Smooth muscle cell (in vitro differentiated cells): Measurements from ENCODE around the gene PLIN4. TPM values are rescaled to one million over a fixed set of nuclear protein-coding genes. Genes with fewer than 3 reads are reported as not detected.

Experiments
- DNase-seq: peaks from one replicate; lab custom pipeline; 2025; ENCODE audit not compliant: unreplicated experiment; lab: John Stamatoyannopoulos, UW
- H2AFZ ChIP-seq: fragments of 200-600 bp; sonication (generic); 2 replicates; pipeline ENCODE4 v1.6.0; 2016; ENCODE audit warnings: antibody characterized with exemption, low read depth, mild to moderate bottlenecking
- H3F3A ChIP-seq: fragments of 200-600 bp; sonication (generic); 2 replicates; pipeline ENCODE4 v1.6.0; 2017; ENCODE audit warnings: antibody characterized with exemption, low read depth
- H3K27ac ChIP-seq: fragments of 200-600 bp; sonication (generic); 2 replicates; pipeline ENCODE4 v1.5.1; 2016; ENCODE audit warnings: low read depth, mild to moderate bottlenecking
- H3K27me3 ChIP-seq: fragments of 200-600 bp; sonication (generic); 2 replicates; pipeline ENCODE4 v1.6.1; 2016; ENCODE audit warnings: low read depth, mild to moderate bottlenecking
- H3K36me3 ChIP-seq: fragments of 200-600 bp; sonication (generic); 2 replicates; pipeline ENCODE4 v1.5.1; 2016; ENCODE audit warnings: low read depth
- H3K4me1 ChIP-seq: fragments of 200-600 bp; sonication (generic); 2 replicates; pipeline ENCODE4 v1.5.1; 2016; ENCODE audit warnings: low read depth
- H3K4me2 ChIP-seq: fragments of 200-600 bp; sonication (generic); 2 replicates; pipeline ENCODE4 v1.6.0; 2016; ENCODE audit warnings: mild to moderate bottlenecking
- H3K4me3 ChIP-seq: fragments of 200-600 bp; sonication (generic); 2 replicates; pipeline ENCODE4 v1.5.1; 2016; ENCODE audit warnings: mild to moderate bottlenecking
- H3K79me2 ChIP-seq: fragments of 200-600 bp; sonication (generic); 2 replicates; pipeline ENCODE4 v1.6.0; 2016; ENCODE audit warnings: low read depth, mild to moderate bottlenecking
- H3K9ac ChIP-seq: fragments of 200-600 bp; sonication (generic); 2 replicates; pipeline ENCODE4 v1.6.0; 2016; ENCODE audit warnings: low read depth
- H3K9me3 ChIP-seq: fragments of 200-600 bp; sonication (generic); replicated peaks from 2 replicates; pipeline ENCODE4 v1.5.1; 2016; ENCODE audit warnings: low read depth
- H4K20me1 ChIP-seq: fragments of 200-600 bp; sonication (generic); 2 replicates; pipeline ENCODE4 v1.6.0; 2016; ENCODE audit warnings: low read depth
- CTCF ChIP-seq: fragments of 200-600 bp; sonication (generic); IDR thresholded peaks from 2 replicates; pipeline ENCODE4 v1.5.1; 2017; ENCODE audit warnings: borderline replicate concordance, mild to moderate bottlenecking, antibody characterized with exemption; ENCODE audit not compliant: insufficient read depth, poor library complexity, severe bottlenecking
- WGBS: methylation state at CpG from one replicate; pipeline ENCODE4 v1.1.7; 2016; ENCODE audit warnings: low lambda C conversion rate; 5-methylcytosine and 5-hydroxymethylcytosine counted together
- polyA plus RNA-seq: library from polyadenylated mRNA; unstranded; fragments of >200 nt; fragmentation: Nextera tagmentation; extraction: Ambion mirVana; gene quantifications from 2 replicates; pipeline ENCODE4 v1.2.1, GENCODE V29; 2016
- total RNA-seq: library from RNA; depleted of rRNA; stranded (reverse); fragments of >200 nt; gene quantifications from 2 replicates; pipeline ENCODE4 v1.2.3, GENCODE V29; 2014

The PLIN4 gene
- total and polyA plus RNA-seq, 2 experiments from 2014 or later: 0.23 TPM; not detected in 1

GRCh38 chr19:4477034-4477801, 41.1 kb downstream of the PLIN4 start:
- Histone ChIP-seq H2AFZ (no peak overlapping the region), H3K4me2 (no peak overlapping the region), H3K79me2 (peaks cover 42% of the 10 kb centered on the region), H3F3A (no peaks in the 10 kb centered on the region), H3K4me1 (peaks cover 19% of the 10 kb centered on the region), H3K27me3 (no peaks in the 10 kb centered on the region), H3K4me3 (no peak overlapping the region), H3K9ac (no peak overlapping the region), H4K20me1 (peaks cover 43% of the 10 kb centered on the region), H3K27ac (no peak overlapping the region), H3K9me3 (no peaks in the 10 kb centered on the region), H3K36me3 (no peaks in the 10 kb centered on the region)
- 88% methylated on average over 16 of the region's 16 CpGs for WGBS
- no peak for DNase-seq
- no peak for TF ChIP-seq CTCF

GRCh38 chr19:4474514-4475022, 43.7 kb downstream of the PLIN4 start:
- DNase-seq: peak; percentile 15

GRCh38 chr19:4473763-4474513, 44.3 kb downstream of the PLIN4 start:
- H3K27ac ChIP-seq: peak overlapping the region; percentile 18
- H3K4me1 ChIP-seq: peaks cover 19% of the 10 kb centered on the region
- H3K36me3 ChIP-seq: no peaks in the 10 kb centered on the region
- DNase-seq: no peak
- peaks cover 42% of the 10 kb centered on the region for H3K79me2 ChIP-seq
- H2AFZ ChIP-seq: peak overlapping the region; percentile 49
- peaks cover 31% of the 10 kb centered on the region for H4K20me1 ChIP-seq
- peaks cover 4% of the 10 kb centered on the region for H3F3A ChIP-seq
- H3K9ac ChIP-seq: peak overlapping the region; percentile 91
- peak overlapping the region; percentile 99 for H3K4me2 ChIP-seq
- no peaks in the 10 kb centered on the region for H3K27me3 ChIP-seq
- 20% methylated on average over 18 of the region's 23 CpGs for WGBS
- H3K4me3 ChIP-seq: peak overlapping the region; percentile 87
- H3K9me3 ChIP-seq: no peaks in the 10 kb centered on the region
- TF ChIP-seq CTCF: no peak

More at GRCh38 chr19:4474514-4475022, 43.7 kb downstream of the PLIN4 start:
- no peaks in the 10 kb centered on the region for H3K9me3 ChIP-seq
- H3F3A ChIP-seq: peaks cover 4% of the 10 kb centered on the region
- peak overlapping the region; percentile 49 for H2AFZ ChIP-seq
- peak overlapping the region; percentile 18 for H3K27ac ChIP-seq
- no peaks in the 10 kb centered on the region for H3K27me3 ChIP-seq
- no peaks in the 10 kb centered on the region for H3K36me3 ChIP-seq
- 27% methylated on average over 12 of the region's 13 CpGs for WGBS
- peak overlapping the region; percentile 99 for H3K4me2 ChIP-seq
- H3K79me2 ChIP-seq: peaks cover 44% of the 10 kb centered on the region
- TF ChIP-seq CTCF: no peak
- H3K9ac ChIP-seq: peak overlapping the region; percentile 91
- peak overlapping the region; percentile 87 for H3K4me3 ChIP-seq
- peaks cover 33% of the 10 kb centered on the region for H4K20me1 ChIP-seq
- peaks cover 19% of the 10 kb centered on the region for H3K4me1 ChIP-seq
